Ovary (tissue), 9 donors: ENCODE data around the gene ABCC2. TPM values are rescaled to one million over a fixed set of nuclear protein-coding genes. Genes with fewer than 3 reads are reported as not detected.

Source experiments
- DNase-seq, 5 donors: peaks; one replicate each; pipeline ENCODE4 v3.0.0-alpha.2; 2019 to 2020
- H3K27ac ChIP-seq, 2 donors: fragments of 200-600 bp; one replicate each; pipeline versions ENCODE4 v1.5.1 to v1.8.0; 2019 to 2022
- H3K27me3 ChIP-seq: fragments of 200-600 bp; one replicate; pipeline ENCODE4 v1.8.0; 2022
- H3K36me3 ChIP-seq: fragments of 200-600 bp; sonication (generic); one replicate; pipeline ENCODE4 v1.5.1; 2019
- H3K4me1 ChIP-seq: one replicate; pipeline ENCODE4 v1.8.1; 2013; ENCODE audit warnings: mild to moderate bottlenecking, moderate library complexity; ENCODE audit not compliant: insufficient read depth
- H3K4me3 ChIP-seq: fragments of 200-600 bp; sonication (generic); one replicate; pipeline ENCODE4 v1.5.1; 2017
- H3K9me3 ChIP-seq, 2 donors: fragments of 200-600 bp in 1 of 2; sonication (generic) in 1 of 2; one replicate each; pipeline versions ENCODE4 v1.5.1 to v1.8.1; 2013 to 2019; ENCODE audit warnings: mild to moderate bottlenecking in 1 of 2, moderate library complexity in 1 of 2
- CTCF ChIP-seq, 3 donors: fragments of 450-650 bp in 2 of 3; fragments of 200-600 bp in 1 of 3; IDR thresholded peaks; one replicate each; pipeline versions ENCODE4 v1.5.1 to v1.8.0; 2016 to 2022; ENCODE audit warnings: antibody characterized with exemption in 3 of 3, mild to moderate bottlenecking in 1 of 3
- EP300 ChIP-seq: sonication (generic); formaldehyde crosslinking; IDR thresholded peaks from one replicate; pipeline ENCODE4 v1.6.1; 2017; ENCODE audit warnings: antibody characterized with exemption
- POLR2A ChIP-seq: fragments of 450-650 bp; IDR thresholded peaks from one replicate; pipeline ENCODE4 v1.6.1; 2017; ENCODE audit warnings: antibody characterized with exemption, mild to moderate bottlenecking, moderate library complexity
- WGBS, 3 donors: extraction: QIAGEN DNeasy Blood & Tissue Kit in 1 of 3; methylation state at CpG; one replicate each; pipeline versions ENCODE4 v1.1.5 to v1.1.7; 2013 to 2017; 5-methylcytosine and 5-hydroxymethylcytosine counted together
- intact Hi-C, 4 donors: fragments of 100-400 bp; cut with DNase I; formaldehyde crosslinking; loops; one replicate each; pipeline versions ENCODE4 v1.11.0 to v1.15.1; 2022 to 2023
- polyA plus RNA-seq, 2 donors: library from polyadenylated mRNA; stranded (reverse); fragments of 200-250 nt in 1 of 2; fragments of 350-450 nt in 1 of 2; fragmentation: Illumina TruSeq in 1 of 2; extraction: RNeasy Lipid Tissue Mini Kit (QIAGEN cat#74804) in 1 of 2; gene quantifications; one replicate each; pipeline ENCODE4 v1.2.3, GENCODE V29; 2013 to 2014
- total RNA-seq, 7 donors: library from RNA; depleted of rRNA in 2 of 7; stranded (reverse); fragments of >200 nt in 2 of 7; fragmentation: NEBNext Ultra II Directional in 3 of 7; extraction: Animal tissue kit (Norgen Biotek cat#: 25700) in 3 of 7; gene quantifications; one replicate each; pipeline versions ENCODE4 v1.1.0 to v1.2.4, GENCODE V29; 2016 to 2023
- donor health status: DM: no; HTN: no; CAD: no; lungs with moderate emphysema.
- donor health status: DM: no; HTN: no; CAD: no.
- donor health status: Bipolar disorder and iron deficiency.
- donor health status: DM: yes; HTN: yes; CAD: no.
- donor health status: DM: no; HTN: no; CAD: no.
- donor health status: DM: yes; HTN: yes; CAD: no.

Gene ABCC2
- total and polyA plus RNA-seq, 9 donors, result 0.22 to 1.8 (median 0.84) TPM

DNA sequence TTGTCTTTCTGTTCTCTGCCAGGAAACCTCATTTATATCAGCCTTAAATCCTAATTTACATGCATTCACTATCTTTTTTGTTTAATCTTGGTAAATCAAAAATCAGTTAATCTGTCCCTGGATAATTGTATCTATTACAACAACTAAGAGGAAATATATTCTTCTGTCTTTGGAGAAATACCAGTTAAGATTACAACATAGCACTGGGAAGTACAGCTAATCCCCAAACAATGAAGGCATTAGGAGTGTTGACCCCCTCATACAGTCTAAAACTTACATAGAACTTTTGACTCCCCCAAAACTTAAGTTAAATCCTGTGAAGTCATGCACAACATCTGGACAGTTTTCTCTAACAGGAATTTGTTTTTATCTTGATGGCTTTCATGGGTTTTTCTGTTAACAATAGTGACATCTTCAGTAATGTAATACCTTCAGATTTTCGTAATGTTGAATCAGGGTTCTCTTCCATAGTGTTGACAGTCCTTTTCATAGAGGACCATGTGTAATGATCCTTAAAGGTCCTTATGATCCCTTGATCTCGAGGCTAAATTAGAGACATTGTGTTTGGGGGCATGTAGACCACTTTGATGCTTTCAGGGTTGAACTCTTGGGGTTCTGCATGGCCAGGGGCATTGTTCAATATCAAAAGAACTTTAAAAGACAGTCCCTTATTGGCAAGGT lies 24.1 kb upstream of the ABCC2 start:
- intact Hi-C loops, result no loop called here
- WGBS, 3 donors, result 92 to 95% (median 94%) methylated on average over 2 of the region's 2 CpGs
- Histone ChIP-seq H3K9me3 (no peaks in the 10 kb centered on the region), H3K4me3 (no peak overlapping the region), H3K27me3 (no peaks in the 10 kb centered on the region), H3K27ac (no peak overlapping the region), H3K4me1 (no peaks in the 10 kb centered on the region), H3K36me3 (no peaks in the 10 kb centered on the region)
- TF ChIP-seq CTCF (IDR thresholded peaks at IDR 0.05) (no peak), EP300 (no peak), POLR2A (no peak)
- no peak for DNase-seq

- Histone ChIP-seq H3K9me3 (no peaks in the 10 kb centered on the region), H3K36me3 (no peaks in the 10 kb centered on the region), H3K27ac (no peak overlapping the region), H3K4me3 (no peak overlapping the region), H3K4me1 (no peaks in the 10 kb centered on the region), H3K27me3 (no peaks in the 10 kb centered on the region)
- WGBS, 3 donors, result 94 to 100% (median 95%) methylated on average over 1 of the region's 1 CpG
- intact Hi-C loops, result no loop called here
- TF ChIP-seq POLR2A, result no peak
- DNase-seq, result no peak
These were observed 22.1 kb upstream of the ABCC2 start for GRCh38 chr10:99760321-99760720.

GRCh38 chr10:99761365-99761764 lies 21.1 kb upstream of the ABCC2 start:
- no peak for DNase-seq
- H3K4me1 ChIP-seq, result no peaks in the 10 kb centered on the region
- H3K27me3 ChIP-seq, result no peaks in the 10 kb centered on the region
- no peak overlapping the region for H3K27ac ChIP-seq
- H3K9me3 ChIP-seq, result no peaks in the 10 kb centered on the region
- H3K36me3 ChIP-seq, result no peaks in the 10 kb centered on the region
- intact Hi-C loops, result no loop called here
- no peak overlapping the region for H3K4me3 ChIP-seq
- TF ChIP-seq CTCF (IDR thresholded peaks at IDR 0.05) (no peak), EP300 (no peak), POLR2A (no peak)

DNA sequence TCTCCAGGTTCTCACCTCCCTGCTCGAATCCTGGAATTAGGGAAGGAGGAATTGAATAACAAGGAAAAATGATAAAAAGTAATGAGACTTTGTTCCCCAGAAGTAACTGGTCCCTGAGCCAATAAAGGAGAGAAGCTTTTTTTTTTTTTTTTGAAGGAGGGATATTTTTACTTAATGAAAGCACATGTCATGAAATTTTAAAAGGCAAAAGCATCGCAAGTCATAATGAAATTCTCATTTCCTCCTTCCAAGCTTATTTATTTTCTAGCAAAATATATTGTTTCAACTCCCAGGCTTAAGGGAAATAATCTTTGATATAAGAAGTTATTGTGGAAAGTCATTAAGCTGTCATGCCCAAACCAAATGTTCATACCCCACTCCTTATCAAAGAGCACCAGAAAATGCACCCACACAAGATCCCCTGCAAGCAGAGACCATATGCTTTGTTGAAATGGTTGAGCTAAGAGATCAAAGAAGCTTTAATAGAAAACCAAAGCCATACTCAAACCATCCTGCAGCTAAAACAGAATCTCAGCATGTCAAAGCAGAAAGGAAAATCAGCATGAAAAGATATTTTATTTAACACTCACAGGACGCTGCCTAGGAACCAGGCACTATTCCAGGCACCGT lies 16.7 kb upstream of the ABCC2 start:
- intact Hi-C loops, result no loop called here
- TF ChIP-seq CTCF (IDR thresholded peaks at IDR 0.05) (no peak), EP300 (no peak), POLR2A (no peak)
- 57 to 63% (median 59%) methylated on average over 4 of the region's 4 CpGs for whole genome bisulfite sequencing, 3 donors

GRCh38 chr10:99766302-99766681 lies 16.1 kb upstream of the ABCC2 start:
- no peak for DNase-seq
- intact Hi-C loops, result no loop called here
- no peaks in the 10 kb centered on the region for H3K27me3 ChIP-seq
- no peak overlapping the region for H3K27ac ChIP-seq
- H3K4me3 ChIP-seq, result no peak overlapping the region
- no peaks in the 10 kb centered on the region for H3K9me3 ChIP-seq
- no peaks in the 10 kb centered on the region for H3K4me1 ChIP-seq
- 70 to 77% (median 71%) methylated on average over 8 of the region's 8 CpGs for WGBS, 3 donors
- TF ChIP-seq EP300 (no peak), CTCF (IDR thresholded peaks at IDR 0.05) (no peak), POLR2A (no peak)
- no peaks in the 10 kb centered on the region for H3K36me3 ChIP-seq

More for the DNA sequence above, 16.7 kb upstream of the ABCC2 start:
- Histone ChIP-seq H3K9me3 (no peaks in the 10 kb centered on the region), H3K4me3 (no peak overlapping the region), H3K27me3 (no peaks in the 10 kb centered on the region), H3K4me1 (no peaks in the 10 kb centered on the region), H3K27ac (no peak overlapping the region), H3K36me3 (no peaks in the 10 kb centered on the region)
- no peak for DNase-seq
